Fibroblast of the conjunctiva (primary cell): ENCODE data around the gene STIM1.
A peak's percentile ranks its signal among the peaks of the same experiment; 100 is the strongest.
"Not testable (repeated sequence)": the region's sequence is repeated elsewhere in the genome, so short reads cannot be mapped to it uniquely, and the experiment has no call there.

Experiments used
- DNase-seq: peaks from one replicate; pipeline ENCODE4 v3.0.0-alpha.2; 2010; ENCODE audit warnings: low read depth

STIM1 gene

DNA sequence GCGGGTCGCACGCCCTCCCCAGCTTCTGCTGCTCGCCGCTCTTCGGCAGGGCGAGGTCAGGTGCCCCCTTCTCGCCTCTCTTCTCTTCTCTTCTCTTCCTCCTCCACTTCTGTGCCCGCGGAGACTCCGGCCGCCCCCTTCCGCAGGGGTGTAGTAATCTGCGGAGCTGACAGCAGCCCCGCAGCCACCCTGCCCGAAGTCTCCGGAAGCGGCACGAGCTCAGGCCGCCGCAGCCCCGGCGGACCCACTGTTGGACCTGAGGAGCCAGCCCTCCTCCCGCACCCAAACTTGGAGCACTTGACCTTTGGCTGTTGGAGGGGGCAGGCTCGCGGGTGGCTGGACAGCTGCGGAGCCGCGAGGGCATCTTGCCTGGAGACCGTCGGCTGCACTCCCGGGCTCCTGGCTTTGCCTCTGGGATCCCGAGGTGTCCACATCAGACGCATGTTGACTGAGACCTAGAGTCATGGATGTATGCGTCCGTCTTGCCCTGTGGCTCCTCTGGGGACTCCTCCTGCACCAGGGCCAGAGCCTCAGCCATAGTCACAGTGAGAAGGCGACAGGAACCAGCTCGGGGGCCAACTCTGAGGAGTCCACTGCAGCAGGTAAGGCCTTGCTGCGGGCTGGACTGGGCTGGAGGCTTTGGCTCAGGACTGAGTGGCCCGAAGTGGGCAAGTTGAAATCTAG lies 486 bp downstream of the STIM1 start:
- DNase-seq: no peak

DNA sequence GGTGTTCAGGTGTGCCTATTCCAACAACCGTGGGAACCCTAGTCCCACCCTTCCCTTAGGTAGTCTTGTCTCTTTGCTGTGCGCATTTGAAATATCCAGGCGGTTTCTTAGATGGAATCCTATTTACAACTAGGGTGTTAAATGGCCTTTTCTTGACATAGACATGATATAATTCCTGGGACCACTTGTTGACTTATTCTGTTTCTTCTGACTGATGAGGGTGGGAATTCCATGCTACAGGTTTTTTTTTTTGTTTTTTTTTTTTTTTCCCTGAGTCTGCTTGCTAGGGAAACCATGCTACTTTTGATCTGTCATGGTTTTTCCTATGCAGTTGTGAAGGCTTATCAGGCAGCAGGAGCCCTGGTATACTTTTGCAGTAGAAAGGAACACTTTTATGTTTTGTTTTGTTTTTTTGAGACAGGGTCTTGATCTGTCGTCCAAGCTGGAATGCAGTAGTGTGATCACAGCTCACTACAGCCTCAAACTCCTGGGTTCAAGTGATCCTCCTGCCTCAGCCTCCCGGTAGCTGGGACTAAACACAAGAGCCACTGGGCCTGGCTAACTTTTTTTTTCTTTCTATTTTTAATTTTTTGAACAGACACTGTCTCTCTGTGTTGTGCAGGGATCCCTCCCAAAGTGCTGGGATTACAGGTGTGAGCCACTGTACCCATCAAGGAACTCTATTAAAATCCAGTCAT lies 1.5 kb downstream of the STIM1 start:
- DNase-seq: no peak

DNA sequence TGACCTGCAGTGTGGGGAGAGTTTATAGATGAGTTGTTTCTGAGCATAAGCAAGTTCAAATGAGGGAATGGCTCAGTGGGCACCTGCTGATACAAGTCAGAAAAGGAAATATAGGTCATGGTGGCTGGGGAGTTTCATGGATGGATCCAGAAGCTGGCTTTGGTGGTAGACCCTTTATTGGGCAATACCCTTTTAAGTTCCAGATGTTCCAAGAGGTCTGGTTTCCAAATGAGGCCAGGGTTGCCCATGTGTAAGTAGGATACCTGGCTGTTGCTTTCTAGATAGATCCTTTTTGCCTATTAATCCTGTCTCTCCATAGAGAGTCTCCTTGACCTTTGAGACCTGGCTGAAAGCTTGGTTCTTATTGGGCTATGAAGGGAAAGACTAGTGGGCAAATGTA lies 2.2 kb downstream of the STIM1 start:
- no peak for DNase-seq

DNA sequence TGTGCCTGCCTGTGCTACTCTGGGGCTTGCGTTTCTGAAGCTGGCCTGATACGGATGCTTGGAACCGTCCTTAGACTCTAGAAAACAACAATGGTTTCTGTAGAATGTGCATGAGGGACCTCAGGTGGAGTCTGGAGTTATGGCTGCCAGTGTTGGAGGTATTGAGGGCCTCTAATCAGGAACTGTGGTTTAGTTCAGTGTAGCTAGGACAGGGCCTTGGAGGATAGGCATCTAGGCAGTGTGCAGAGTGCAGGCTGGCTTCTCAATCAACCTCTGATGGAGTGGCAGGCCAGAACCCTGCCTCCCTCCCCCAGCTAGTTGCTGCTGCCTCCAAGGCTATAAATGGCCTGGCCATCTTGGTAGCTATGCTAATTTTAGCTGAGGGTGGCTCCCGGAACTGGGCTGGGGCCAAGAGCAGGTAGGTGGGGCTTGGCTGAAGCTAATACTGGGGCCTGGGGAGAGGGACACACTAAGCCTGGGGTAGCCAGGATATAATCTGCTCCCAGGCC lies 4.0 kb downstream of the STIM1 start:
- no peak for DNase-seq

DNA sequence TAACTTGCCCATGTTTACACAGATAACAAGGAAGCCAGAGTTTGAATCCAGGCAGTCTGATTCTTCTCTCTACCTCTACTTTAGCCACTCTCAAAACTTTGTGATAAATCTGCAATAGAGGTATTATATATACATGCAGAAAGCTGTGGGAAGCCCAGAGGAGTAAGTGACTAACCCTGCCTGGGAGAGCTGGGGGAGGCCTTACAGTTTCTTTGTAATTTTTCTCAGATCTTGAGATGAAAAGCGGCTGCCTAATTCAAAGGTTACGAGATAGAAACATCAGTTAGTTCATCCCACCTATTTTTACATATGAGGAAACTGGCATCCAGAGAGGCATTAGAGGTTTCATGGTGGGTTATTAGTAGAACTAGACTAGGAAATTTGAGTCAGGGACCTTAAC lies 4.9 kb downstream of the STIM1 start:
- DNase-seq: no peak

DNA sequence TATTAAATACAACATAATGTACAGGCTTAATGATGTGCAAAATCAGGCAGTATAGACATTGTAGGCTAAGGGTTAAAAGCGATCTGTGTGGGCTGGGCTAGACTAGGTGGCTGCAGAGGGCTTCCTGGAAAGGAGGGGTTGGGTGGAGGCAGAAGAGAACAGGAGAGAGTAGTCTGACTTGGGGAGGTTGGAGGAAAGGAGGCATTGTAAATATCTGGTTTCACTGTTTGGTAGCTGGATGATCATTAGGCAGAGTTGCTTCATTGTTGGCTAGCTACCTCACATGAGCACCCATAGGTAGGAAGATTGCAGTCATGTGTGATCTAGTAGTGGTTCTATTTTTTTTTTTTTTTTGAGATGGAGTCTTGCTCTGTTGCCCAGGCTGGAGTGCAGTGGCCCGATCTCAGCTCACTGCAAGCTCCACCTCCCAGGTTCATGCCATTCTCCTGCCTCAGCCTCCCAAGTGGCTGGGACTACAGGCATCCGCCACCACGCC lies 5.5 kb downstream of the STIM1 start:
- not testable (repeated sequence) for DNase-seq

DNA sequence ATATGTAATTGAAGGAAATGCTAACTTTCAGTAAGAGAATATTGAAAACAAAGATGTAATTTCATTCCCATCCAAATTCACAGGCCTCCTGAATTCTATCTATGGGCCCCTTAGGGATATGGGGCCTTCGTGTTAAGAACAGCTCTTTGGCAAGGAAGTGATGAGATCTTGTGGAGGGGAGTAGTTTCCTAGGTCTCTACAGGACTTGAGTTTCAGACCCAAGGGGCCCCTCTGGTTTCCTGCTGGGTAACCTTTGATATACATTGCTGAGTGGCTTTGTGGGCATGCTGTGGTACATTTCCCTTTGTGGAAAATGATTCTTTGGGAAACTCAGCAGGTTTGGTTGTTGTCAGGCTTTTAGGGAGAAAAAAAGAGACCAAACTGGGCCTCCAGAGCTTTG lies 6.2 kb downstream of the STIM1 start:
- DNase-seq: no peak

DNA sequence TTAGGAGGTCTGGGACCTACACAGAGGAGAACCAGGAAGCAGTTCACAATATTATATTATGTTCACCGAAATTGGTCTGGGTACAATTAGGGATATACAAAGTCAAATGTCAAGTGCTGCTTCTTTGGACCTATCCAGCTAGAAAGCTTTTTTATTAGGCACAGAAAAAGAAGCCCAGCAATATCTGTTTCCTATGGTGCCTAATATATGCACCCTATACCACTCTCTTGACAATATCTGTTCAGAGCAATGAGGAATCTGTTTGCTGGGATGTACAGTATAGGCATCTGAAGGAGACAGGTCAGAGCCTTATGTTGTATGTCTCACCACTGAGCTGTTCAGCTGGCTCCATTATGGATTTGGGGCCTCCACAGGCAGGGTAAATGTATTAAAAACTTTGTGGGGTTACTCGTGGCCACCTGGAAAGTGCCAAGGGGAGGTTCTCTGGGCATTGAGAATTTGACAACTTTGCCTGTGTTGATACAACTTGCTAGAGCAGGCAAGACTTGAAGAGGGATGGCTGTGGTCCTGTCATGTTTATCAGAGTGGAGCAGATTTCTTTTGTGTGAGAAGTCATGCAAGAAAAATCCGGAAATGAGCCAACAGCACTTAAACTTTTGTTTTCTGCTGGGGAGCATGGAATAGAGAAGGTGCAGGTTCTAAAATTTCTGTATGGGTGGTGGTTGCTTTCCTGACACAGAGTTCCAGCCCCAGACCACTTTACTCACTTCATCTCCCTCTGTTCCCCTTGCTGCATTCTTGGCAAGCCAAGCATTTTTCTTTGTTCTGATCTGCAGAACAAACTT lies 10.1 kb downstream of the STIM1 start:
- DNase-seq: peak; percentile 20

DNA sequence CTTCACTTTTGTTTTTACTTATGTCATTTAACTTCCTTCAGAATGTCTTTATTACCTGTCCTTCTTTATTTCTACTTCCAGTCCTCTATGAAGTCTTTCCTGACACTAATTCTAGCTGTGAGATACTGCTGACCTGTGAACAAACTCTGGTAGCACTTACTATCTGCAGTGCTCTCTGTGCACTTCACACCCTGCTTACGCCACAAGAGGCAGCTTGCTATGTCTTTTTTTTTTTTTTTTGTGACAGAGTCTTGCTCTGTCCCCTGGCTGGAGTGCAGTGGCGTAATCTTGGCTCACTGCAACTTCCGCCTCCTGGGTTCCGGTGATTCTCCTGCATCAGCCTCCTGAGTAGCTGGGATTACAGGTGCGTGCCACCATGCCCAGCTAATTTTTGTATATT lies 10.7 kb downstream of the STIM1 start:
- DNase-seq: no peak

DNA sequence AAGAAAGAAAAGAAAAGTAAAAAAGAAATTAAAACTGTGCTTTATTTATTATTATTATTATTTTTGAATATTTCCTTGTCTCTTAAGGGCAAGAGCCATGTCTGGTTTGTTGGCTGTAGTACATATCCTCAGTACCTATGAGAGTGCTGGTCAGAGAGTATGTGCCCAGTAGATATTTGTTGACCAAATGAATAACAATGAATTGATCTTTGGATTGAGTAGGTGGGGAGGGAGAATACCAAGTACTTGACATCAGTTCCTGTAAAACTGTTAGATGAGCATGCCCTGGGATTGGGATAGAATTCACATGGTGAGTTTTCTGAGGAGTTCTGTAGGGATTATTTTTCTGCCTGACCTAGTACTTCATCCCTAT lies 11.4 kb downstream of the STIM1 start:
- DNase-seq: no peak

DNA sequence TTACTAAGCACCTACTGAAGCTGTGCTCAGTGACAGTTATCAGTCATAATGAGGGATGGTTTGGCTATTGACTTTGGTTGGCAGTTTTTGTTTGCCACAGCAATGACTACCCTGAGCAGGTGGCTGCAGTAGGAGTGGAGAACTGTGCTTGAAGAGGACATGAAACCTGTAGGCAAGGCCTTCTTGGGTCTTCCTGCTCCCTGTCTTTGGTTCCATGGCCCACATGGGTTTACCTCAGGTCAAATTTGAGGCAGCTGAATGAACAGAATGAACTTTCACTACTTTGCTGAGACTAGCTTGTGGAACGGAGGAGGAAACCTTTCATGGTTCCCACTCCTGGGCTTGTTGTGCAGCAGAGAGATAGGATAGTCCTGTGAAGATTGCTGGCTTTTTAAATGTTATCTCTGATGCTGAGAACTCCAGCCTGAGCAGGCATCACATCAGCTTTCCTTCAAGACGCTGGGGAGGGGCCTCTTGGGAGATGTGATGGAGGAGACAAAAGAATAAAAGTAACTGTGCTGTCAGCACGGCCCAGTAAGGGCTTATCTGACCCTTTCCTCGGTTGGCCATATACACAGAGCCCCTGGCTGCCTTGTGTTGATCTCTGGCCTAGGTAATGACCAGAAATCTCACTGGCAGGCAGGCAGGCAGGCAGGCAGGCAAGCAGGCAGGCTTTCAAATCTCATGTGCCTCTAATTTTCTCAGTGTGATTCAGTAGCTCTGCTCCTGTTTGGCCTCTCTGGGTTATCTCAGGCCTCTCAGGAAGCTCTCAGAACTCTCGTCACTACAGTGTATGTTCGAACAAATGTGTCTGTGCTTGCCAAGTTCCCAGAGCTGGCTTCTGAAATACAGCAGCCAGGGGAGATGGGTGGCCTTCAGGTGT lies 12.0 kb downstream of the STIM1 start:
- no peak for DNase-seq

DNA sequence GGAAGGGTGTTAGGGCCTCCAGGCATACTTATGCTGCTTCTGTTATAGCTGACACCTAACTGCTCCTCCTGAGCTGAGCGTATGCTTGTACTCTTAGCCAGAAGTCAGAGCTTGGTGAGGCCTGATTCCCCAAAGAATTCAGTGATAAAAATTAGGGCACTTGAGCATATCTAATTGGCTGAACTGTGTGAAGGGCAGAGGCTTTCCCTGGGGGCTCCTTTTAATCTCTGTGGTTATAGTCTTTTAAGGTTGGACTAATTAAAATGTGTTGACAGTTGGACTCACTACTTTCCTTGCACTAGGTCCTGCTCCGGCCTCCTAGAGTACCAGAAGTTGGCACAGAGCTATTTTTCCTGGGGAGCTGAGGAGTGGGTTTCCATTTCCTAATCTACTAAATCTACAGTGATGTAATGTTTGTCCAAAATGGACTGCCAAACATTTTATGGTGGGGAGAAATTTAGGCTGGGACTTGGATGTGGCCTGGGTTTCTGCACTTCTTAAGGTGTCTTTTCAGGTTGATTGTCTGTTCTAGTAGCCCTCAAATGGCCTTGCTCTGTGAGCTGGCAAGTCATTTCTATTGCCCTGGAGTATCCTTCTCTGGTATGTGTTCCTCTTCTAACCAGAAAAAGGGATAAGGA lies 18.4 kb downstream of the STIM1 start:
- DNase-seq: no peak

DNA sequence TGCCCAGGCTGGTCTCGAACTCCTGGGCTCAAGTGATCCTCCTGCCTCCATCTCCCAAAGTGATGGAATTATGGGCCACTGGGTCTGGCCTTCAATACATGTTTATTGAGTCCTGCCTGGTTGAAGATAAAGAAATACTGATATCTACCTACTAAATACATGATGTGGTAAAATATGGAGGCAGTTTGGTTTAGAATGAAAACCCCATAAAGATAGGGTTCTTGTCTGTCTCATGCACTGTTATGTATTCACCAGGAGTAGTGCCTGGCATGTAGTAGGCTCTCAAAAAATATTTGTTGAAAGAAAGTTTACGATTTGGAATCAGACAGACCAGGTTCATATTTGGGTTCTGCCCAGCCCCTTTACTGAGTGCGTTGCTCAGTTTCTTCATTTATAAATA lies 21.1 kb downstream of the STIM1 start:
- no peak for DNase-seq

DNA sequence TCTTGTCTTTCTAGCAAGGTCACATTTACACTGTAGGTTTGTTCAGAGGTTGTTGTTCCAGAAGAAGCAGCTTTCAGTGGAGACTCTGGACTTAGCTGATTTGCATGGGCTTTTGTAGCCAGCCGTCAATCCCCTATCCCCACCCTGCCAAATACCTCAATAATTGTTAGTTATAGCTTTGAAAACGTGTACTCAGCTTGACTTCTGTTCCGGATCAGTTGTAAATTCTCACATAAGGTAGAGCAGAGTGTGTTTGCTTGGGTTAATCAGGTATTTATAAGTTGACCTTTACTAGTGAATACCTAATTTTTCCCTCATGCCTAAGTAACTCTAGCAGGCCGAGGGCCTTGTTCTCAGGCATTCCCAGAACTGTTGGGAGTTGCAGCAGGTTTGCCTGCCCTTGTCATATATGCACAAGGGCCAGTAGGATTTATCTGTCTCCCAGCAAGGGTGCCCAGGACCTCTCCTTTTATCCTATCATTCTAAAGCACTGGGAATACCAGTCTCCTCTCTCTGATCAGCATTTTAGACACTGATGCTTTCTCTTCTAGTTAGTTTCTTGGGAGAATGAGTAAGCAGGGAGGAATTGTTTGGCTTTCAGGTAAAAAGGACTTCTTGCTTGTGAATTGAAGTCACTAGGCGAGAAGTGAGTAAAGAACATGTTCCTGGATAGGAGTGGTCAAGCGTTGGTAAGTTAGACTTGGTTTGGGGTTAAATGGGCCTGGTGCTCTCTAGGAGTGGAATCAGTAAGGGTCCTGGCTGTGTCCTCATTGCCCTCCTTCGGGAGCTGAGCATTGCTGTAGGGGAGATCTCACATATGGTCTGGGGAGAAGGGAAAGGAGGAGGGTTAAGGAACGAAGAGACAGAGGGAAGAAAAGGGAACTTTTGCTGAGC lies 22.1 kb downstream of the STIM1 start:
- DNase-seq: no peak

DNA sequence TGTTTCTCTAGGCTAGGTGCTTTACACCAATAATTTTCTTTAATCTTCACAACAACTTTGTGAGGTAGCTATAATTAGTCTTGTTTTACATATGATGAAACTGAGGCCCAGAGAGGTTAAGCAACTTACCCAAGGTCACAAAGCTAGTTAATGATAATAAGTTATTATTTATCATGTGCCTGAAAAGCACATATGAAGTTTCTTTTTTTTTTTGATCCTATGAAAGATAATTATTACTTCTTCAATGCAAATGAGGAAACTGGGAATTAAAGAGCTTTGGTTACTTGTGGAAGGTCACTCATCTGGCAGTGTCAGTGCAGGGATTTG lies 22.8 kb downstream of the STIM1 start:
- no peak for DNase-seq

DNA sequence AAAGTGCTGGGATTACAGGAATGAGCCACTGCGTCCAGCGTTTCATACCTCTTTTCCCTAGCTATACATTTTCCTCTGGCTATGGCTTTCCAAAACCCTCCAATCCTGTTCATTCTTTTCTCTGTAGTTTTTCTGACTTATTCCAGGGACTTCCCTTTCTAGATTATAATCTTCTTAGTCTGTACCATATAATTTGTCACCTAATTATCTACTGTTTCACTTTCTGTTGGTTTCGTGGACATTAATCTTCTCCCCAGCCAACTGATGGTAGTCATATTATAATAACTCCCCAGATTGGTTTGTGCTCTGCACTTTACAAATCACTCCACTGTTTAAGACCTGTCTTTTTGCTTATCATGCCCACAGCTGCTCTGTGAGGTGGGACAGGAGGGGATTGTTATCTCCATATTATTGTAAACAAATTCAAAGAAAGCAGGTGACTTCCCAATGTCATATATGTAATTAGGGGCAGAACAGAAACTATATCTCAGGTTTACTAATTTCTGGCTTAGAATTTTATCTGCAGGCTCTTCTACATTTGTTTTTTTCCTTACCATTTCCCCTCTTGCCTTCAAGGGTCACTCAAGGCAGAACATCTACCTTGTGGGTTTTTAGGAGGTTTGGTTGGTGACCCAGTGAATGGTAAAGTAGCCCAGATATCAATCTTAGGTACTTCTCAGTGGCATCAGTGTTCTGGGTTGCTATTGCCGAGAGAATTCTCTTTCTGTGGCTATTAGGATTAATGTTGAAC lies 23.9 kb downstream of the STIM1 start:
- DNase-seq: no peak

DNA sequence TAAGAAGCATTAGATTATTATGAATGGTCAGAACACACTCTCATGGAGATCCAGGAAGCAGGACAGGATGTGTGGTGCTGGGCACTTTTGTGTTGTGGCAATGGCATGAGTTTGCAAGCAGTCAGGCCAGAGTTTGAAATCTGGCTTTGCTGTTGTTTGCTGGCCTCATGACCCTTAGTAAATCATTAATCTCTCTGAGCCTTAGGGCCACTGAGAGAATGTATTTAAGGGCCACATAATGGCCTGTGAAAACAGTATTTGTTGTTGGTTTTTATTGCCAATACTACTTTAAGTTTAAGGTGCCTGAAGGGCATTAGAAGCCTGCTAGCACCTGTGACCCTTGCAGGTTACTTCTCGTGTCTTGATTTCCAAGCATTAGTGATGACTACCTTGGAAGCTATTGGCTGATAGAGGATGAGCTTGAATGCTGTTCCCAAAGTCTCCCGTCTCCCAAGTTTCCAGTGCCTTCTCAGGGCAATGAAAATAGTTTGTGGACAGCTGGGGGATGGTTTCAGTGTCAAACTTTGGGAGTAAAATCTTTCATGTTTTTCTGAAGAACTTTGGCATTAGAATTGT lies 24.6 kb downstream of the STIM1 start:
- no peak for DNase-seq

DNA sequence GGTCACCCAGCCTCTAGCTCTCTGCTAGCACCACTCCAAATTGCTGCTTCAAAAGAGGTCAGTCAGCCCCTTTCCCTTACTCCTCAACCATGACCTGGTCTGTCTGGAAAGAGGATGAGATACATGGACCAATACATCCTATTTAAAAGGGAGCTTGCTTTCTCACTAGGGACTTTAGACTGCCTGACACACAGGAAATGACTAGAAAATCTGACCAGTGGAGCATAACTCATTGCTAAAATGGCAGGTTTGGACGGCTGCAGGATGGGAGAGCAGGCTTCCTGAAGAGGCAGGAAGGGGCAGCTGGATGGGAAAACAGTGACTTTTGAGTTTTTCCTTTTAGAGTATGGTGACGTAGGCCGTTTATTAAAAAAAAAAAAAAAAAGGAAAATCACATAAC lies 25.3 kb downstream of the STIM1 start:
- DNase-seq: no peak

DNA sequence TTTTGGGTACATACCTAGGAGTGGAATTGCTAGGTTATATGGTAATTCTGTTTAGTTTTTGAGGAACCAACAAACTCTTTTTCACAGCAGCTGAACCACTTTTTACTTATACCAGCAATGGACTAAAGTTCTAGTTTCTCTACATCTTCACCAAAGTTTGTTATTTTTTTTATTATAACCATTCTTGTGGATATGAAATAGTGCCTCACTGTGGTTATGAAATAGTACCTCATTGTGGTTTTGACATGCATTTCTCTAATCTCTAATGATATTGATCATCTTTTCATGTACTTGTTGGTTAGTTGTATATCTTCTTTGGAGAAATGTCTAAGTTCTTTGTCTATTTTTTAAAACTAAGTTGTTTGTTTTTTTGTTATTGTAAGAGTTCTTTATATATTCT lies 27.2 kb downstream of the STIM1 start:
- no peak for DNase-seq
